GM12878 (cell line): ENCODE results near the gene SUGCT. TPM values are rescaled to one million over a fixed set of nuclear protein-coding genes. Genes with fewer than 3 reads are reported as not detected.

Source experiments
- ATAC-seq: fragments of 200-7000 bp; cut with Tn5 transposase; 3 replicates; pipeline ENCODE4 v1.9.1; 2020; ENCODE audit warnings: mild to moderate bottlenecking, moderate library complexity
- BruUV-seq: library from RNA; stranded (reverse); fragments of 400-500 nt; replicated peaks from 2 replicates; lab custom pipeline; 2021; lab: Mats Ljungman, UMichigan
- CTCF ChIA-PET: fragments of 300-600 bp; sonication (Branson Sonifier 250); formaldehyde crosslinking; extraction: SDS; loops from one replicate; lab custom pipeline; 2021; ENCODE audit warnings: inconsistent platforms; lab: Yijun Ruan, JAX
- POLR2A ChIA-PET: fragments of 350-600 bp; formaldehyde crosslinking; extraction: SDS; loops from one replicate; lab custom pipeline; 2021; ENCODE audit warnings: inconsistent platforms; lab: Charles Lee
- RAD21 ChIA-PET: fragments of 300-600 bp; sonication (Branson Sonifier 250); formaldehyde crosslinking; loops from one replicate; lab custom pipeline; 2023; ENCODE audit warnings: antibody characterized with exemption; ENCODE audit not compliant: unreplicated experiment; lab: Charles Lee
- SMC1A ChIA-PET: fragments of 300-600 bp; sonication (Branson Sonifier 250); formaldehyde crosslinking; loops from one replicate; lab custom pipeline; 2023; ENCODE audit not compliant: unreplicated experiment, uncharacterized antibody; lab: Charles Lee
- DNase-seq: peaks from one replicate; pipeline ENCODE4 v3.0.0-alpha.2; 2011; ENCODE audit warnings: low read depth, low spot score
- FAIRE-seq: peaks from 3 replicates; lab custom pipeline; 2011; peaks lifted over from hg19 to GRCh38; lab: Jason Lieb, UNC
- H2AFZ ChIP-seq: 2 replicates; pipeline ENCODE4 v1.6.0; 2011; ENCODE audit warnings: low read depth, low read length, control low read depth; ENCODE audit not compliant: control insufficient read depth
- H3K27ac ChIP-seq: 2 replicates; pipeline ENCODE4 v1.5.1; 2011; ENCODE audit warnings: control low read depth; ENCODE audit not compliant: control insufficient read depth, insufficient read depth
- H3K27me3 ChIP-seq, 2 experiments: replicated peaks in 1 of 2; 2 replicates each; pipeline versions ENCODE4 v1.6.0 to v1.6.1; 2011; ENCODE audit warnings: low read length in 1 of 2; ENCODE audit not compliant: control insufficient read depth in 2 of 2, insufficient read depth in 2 of 2
- H3K36me3 ChIP-seq, 2 experiments: 2 replicates each; pipeline ENCODE4 v1.5.1; 2011; ENCODE audit warnings: low read length in 1 of 2; ENCODE audit not compliant: control insufficient read depth in 2 of 2, insufficient read depth in 2 of 2
- H3K4me1 ChIP-seq: 2 replicates; pipeline ENCODE4 v1.6.1; 2011; ENCODE audit warnings: mild to moderate bottlenecking, low read length, moderate library complexity, mixed read lengths; ENCODE audit not compliant: control insufficient read depth, insufficient read depth
- H3K4me2 ChIP-seq: 2 replicates; pipeline ENCODE4 v1.6.0; 2011; ENCODE audit warnings: control low read depth; ENCODE audit not compliant: control insufficient read depth, insufficient read depth
- H3K4me3 ChIP-seq: fragments of 200-600 bp; sonication (generic); 2 replicates; pipeline ENCODE4 v1.5.1; 2016
- H3K79me2 ChIP-seq: 2 replicates; pipeline ENCODE4 v1.6.0; 2011; ENCODE audit warnings: low read length; ENCODE audit not compliant: control insufficient read depth, insufficient read depth
- H3K9ac ChIP-seq: 2 replicates; pipeline ENCODE4 v1.8.0; 2011; ENCODE audit warnings: low read length, control low read depth, mixed read lengths; ENCODE audit not compliant: control insufficient read depth, insufficient read depth
- H3K9me3 ChIP-seq: replicated peaks from 3 replicates; pipeline ENCODE4 v1.5.1; 2011; ENCODE audit warnings: mild to moderate bottlenecking, low read length; ENCODE audit not compliant: control insufficient read depth, insufficient read depth
- H4K20me1 ChIP-seq: 2 replicates; pipeline ENCODE4 v1.6.0; 2011; ENCODE audit not compliant: control insufficient read depth, insufficient read depth
- DPF2 ChIP-seq: fragments of 450-650 bp; IDR thresholded peaks from 2 replicates; pipeline ENCODE4 v1.6.1; 2017; ENCODE audit warnings: mild to moderate bottlenecking
- EP300 ChIP-seq, 2 experiments: fragments of 150-350 bp in 1 of 2; IDR thresholded peaks; 2 replicates each; pipeline ENCODE4 v1.6.1; 2011 to 2012; ENCODE audit warnings: low read depth in 2 of 2, low read length in 2 of 2, borderline replicate concordance in 1 of 2, improper control_type of control experiment in 1 of 2, inconsistent platforms in 1 of 2; ENCODE audit not compliant: control insufficient read depth in 1 of 2
- RFX5 ChIP-seq: IDR thresholded peaks from 2 replicates; pipeline ENCODE4 v1.6.1; 2011; ENCODE audit warnings: low read depth, low read length, improper control_type of control experiment
- SMC3 ChIP-seq: IDR thresholded peaks from 2 replicates; pipeline ENCODE4 v1.6.1; 2011; ENCODE audit warnings: low read length, improper control_type of control experiment, borderline replicate concordance
- SP1 ChIP-seq: IDR thresholded peaks from one replicate; pipeline ENCODE4 v1.6.1; 2011; ENCODE audit warnings: low read depth, low read length
- SPI1 ChIP-seq: IDR thresholded peaks from 2 replicates; pipeline ENCODE4 v1.6.1; 2011; ENCODE audit warnings: low read depth, mild to moderate bottlenecking, low read length, moderate library complexity, borderline replicate concordance; ENCODE audit not compliant: insufficient read depth
- SREBF2 ChIP-seq: IDR thresholded peaks from 2 replicates; pipeline ENCODE4 v1.6.1; 2012; ENCODE audit warnings: mild to moderate bottlenecking, low read length
- TAF1 ChIP-seq: IDR thresholded peaks from 2 replicates; pipeline ENCODE4 v1.6.1; 2011; ENCODE audit warnings: mild to moderate bottlenecking, low read depth, low read length, borderline replicate concordance
- ZBTB4 ChIP-seq: fragments of 450-650 bp; formaldehyde crosslinking; IDR thresholded peaks from 2 replicates; pipeline ENCODE4 v1.4.0; 2022; ENCODE audit warnings: mild to moderate bottlenecking, moderate library complexity
- ZNF592 ChIP-seq: fragments of 450-650 bp; IDR thresholded peaks from 2 replicates; pipeline ENCODE4 v1.6.1; 2017; ENCODE audit warnings: mild to moderate bottlenecking, moderate library complexity
- WGBS: methylation state at CpG from one replicate; pipeline ENCODE4 v1.1.6; 2016; ENCODE audit warnings: low lambda C conversion rate; ENCODE audit not compliant: insufficient replicate concordance, insufficient coverage; ENCODE audit errors: missing lambda C conversion rate; 5-methylcytosine and 5-hydroxymethylcytosine counted together
- in situ Hi-C: fragments of 300-500 bp; cut with MboI; formaldehyde crosslinking; loops from 9 replicates; pipeline ENCODE4 v1.14.3; 2018; ENCODE audit warnings: mixed read lengths
- intact Hi-C: fragments of 100-400 bp; cut with micrococcal nuclease; formaldehyde crosslinking; loops from one replicate; pipeline ENCODE4 v1.14.2; 2022; ENCODE audit not compliant: unreplicated experiment
- polyA plus RNA-seq, 11 experiments: library from polyadenylated mRNA; depleted of rRNA in 4 of 11; unstranded in 6 of 11; stranded (reverse) in 5 of 11; fragments of >200 nt; fragmentation: Nextera tagmentation in 4 of 11; fragmentation: Illumina TruSeq in 1 of 11; extraction: Ambion mirVana in 4 of 11; extraction: Trizol in 1 of 11; gene quantifications; 1 replicate in 1 of 11; 2 replicates in 10 of 11; pipeline versions ENCODE4 v1.2.1 to v1.2.3, GENCODE V29; 2011 to 2016; ENCODE audit warnings: inconsistent platforms in 2 of 11, missing spikeins in 2 of 11, low read depth in 1 of 11
- total RNA-seq, 4 experiments: library from RNA; depleted of rRNA in 3 of 4; stranded (reverse); fragments of >200 nt in 3 of 4; fragmentation: Illumina TruSeq in 1 of 4; extraction: Trizol in 1 of 4; gene quantifications; 2 replicates each; pipeline versions ENCODE4 v1.2.1 to v1.2.3, GENCODE V29; 2013 to 2021

SUGCT gene
- total and polyA plus RNA-seq, 10 of the 15 experiments (the other 5 are each of a cell fraction or from before 2014, with no cell fraction given), result 0.08 to 1.2 (median 0.67) TPM; not detected in 1

- H3K4me2 ChIP-seq, result no peak overlapping the region
- ATAC-seq, result no peak
- POLR2A ChIA-PET, result no interaction called here
- intact Hi-C loops, result no loop called here
- BruUV-seq, result no TSS peak
- DNase-seq, result no peak
- no peaks in the 10 kb centered on the region for H3K9me3 ChIP-seq
- no peak overlapping the region for H3K9ac ChIP-seq
- CTCF ChIA-PET, result no interaction called here
- in situ Hi-C loops, result no loop called here
- no peak overlapping the region for H2AFZ ChIP-seq
- SMC1A ChIA-PET, result no interaction called here
- RAD21 ChIA-PET, result no interaction called here
- H4K20me1 ChIP-seq, result no peaks in the 10 kb centered on the region
- H3K27me3 ChIP-seq, result no peaks in the 10 kb centered on the region
- no peaks in the 10 kb centered on the region for H3K79me2 ChIP-seq
- no peaks in the 10 kb centered on the region for H3K36me3 ChIP-seq
- H3K4me3 ChIP-seq, result no peak overlapping the region
- WGBS, result 6% methylated on average over 1 of the region's 1 CpG
- no peak for TF ChIP-seq ZBTB4 (CRISPR knock-in tag)
- no peak for TF ChIP-seq DPF2
- no peak for TF ChIP-seq SP1
- TF ChIP-seq EP300 (IDR thresholded peaks at IDR 0.05; ENCODE audit: borderline replicate concordance in 1 of 2, control insufficient read depth in 1 of 2, low read depth in 2 of 2, low read length in 2 of 2), result no peak
- TF ChIP-seq RFX5, result no peak
- TF ChIP-seq SPI1, result no peak
- TF ChIP-seq ZNF592, result no peak
- no peak for TF ChIP-seq SMC3
- TF ChIP-seq SREBF2, result no peak
- TF ChIP-seq TAF1, result no peak
- TF ChIP-seq, all 136 proteins: peak for 0
- no peaks in the 10 kb centered on the region for H3K4me1 ChIP-seq
- FAIRE-seq, result no peak
- H3K27ac ChIP-seq, result no peak overlapping the region
These were observed 688.1 kb downstream of the SUGCT start for GRCh38 chr7:40822861-40823260.
